Stomach (tissue), 9 donors: ENCODE data around the gene COPS9. TPM values are rescaled to one million over a fixed set of nuclear protein-coding genes. Genes with fewer than 3 reads are reported as not detected.

Experiments used
- DNase-seq, 2 donors: peaks; one replicate each; pipeline versions ENCODE4 v3.0.0 to v3.0.0-alpha.2; 2013 to 2019
- H3K27ac ChIP-seq, 5 donors: fragments of 200-600 bp in 4 of 5; sonication (generic) in 4 of 5; one replicate each; pipeline ENCODE4 v1.5.1; 2013 to 2019; ENCODE audit warnings: mild to moderate bottlenecking in 1 of 5, moderate library complexity in 1 of 5
- H3K27me3 ChIP-seq, 3 donors: fragments of 200-600 bp; sonication (generic); one replicate each; pipeline ENCODE4 v1.5.1; 2017 to 2019; ENCODE audit warnings: mixed run types in 1 of 3
- H3K36me3 ChIP-seq, 4 donors: fragments of 200-600 bp; sonication (generic); 1 replicate in 3 of 4; 2 replicates in 1 of 4; pipeline ENCODE4 v1.5.1; 2016 to 2019
- H3K4me1 ChIP-seq, 4 donors: fragments of 200-600 bp; sonication (generic); one replicate each; pipeline ENCODE4 v1.5.1; 2016 to 2019
- H3K4me3 ChIP-seq, 4 donors: fragments of 200-600 bp; sonication (generic) in 3 of 4; one replicate each; pipeline ENCODE4 v1.5.1; 2016 to 2019; ENCODE audit warnings: mild to moderate bottlenecking in 1 of 4
- H3K9me3 ChIP-seq, 4 donors: fragments of 200-600 bp; sonication (generic); one replicate each; pipeline ENCODE4 v1.5.1; 2016 to 2019
- CTCF ChIP-seq, 7 experiments: fragments of 450-650 bp in 4 of 7; fragments of 200-600 bp in 3 of 7; sonication (generic) in 3 of 7; IDR thresholded peaks; one replicate each; pipeline ENCODE4 v1.5.1; 2016 to 2019; ENCODE audit warnings: antibody characterized with exemption in 7 of 7, control low read depth in 2 of 7, mild to moderate bottlenecking in 1 of 7
- EP300 ChIP-seq: sonication (generic); formaldehyde crosslinking; IDR thresholded peaks from one replicate; pipeline ENCODE4 v1.6.1; 2017; ENCODE audit warnings: antibody characterized with exemption
- POLR2A ChIP-seq, 4 donors: fragments of 450-650 bp; IDR thresholded peaks; one replicate each; pipeline ENCODE4 v1.6.1; 2016; ENCODE audit warnings: antibody characterized with exemption in 4 of 4, control low read depth in 2 of 4, mild to moderate bottlenecking in 1 of 4, moderate library complexity in 1 of 4
- POLR2AphosphoS5 ChIP-seq, 3 donors: sonication (generic); formaldehyde crosslinking; IDR thresholded peaks; one replicate each; pipeline ENCODE4 v1.6.1; 2016; ENCODE audit warnings: antibody characterized with exemption in 3 of 3
- WGBS, 5 donors: extraction: QIAGEN DNeasy Blood & Tissue Kit in 3 of 5; methylation state at CpG; one replicate each; pipeline versions ENCODE4 v1.1.5 to v1.1.7; 2013 to 2018; 5-methylcytosine and 5-hydroxymethylcytosine counted together
- intact Hi-C: fragments of 100-400 bp; cut with DNase I; formaldehyde crosslinking; loops from one replicate; pipeline ENCODE4 v1.15.1; 2023; ENCODE audit warnings: low total_unique reads
- polyA plus RNA-seq, 3 donors: library from polyadenylated mRNA; stranded (reverse); fragments of 200-250 nt; gene quantifications; one replicate each; pipeline ENCODE4 v1.2.3, GENCODE V29; 2013
- total RNA-seq, 5 donors: library from RNA; depleted of rRNA; stranded (reverse); fragments of >200 nt; gene quantifications; one replicate each; pipeline versions ENCODE4 v1.1.0 to v1.2.3, GENCODE V29; 2014 to 2016
- donor health status: healthy with polysubstance abuse.
- donor health status: Bipolar disorder and iron deficiency.
- donor health status: healthy.

Gene COPS9
- total and polyA plus RNA-seq, 8 donors = 40.6 to 582 (median 136) TPM

GRCh38 chr2:240146141-240146561 is 10.0 kb upstream of the COPS9 start:
- H3K27me3 ChIP-seq = peaks cover 0 to 76% (median 38%) of the 10 kb centered on the region in 3 donors
- no peak for DNase-seq
- H3K9me3 ChIP-seq = no peaks in the 10 kb centered on the region
- intact Hi-C loops = loop anchor here (10.0 kb wide), 1 partner anchor 1111 kb away; no protein-coding TSS in a partner anchor
- 36 to 46% (median 40%) methylated on average over 10 of the region's 10 CpGs for WGBS, 5 donors
- no peaks in the 10 kb centered on the region for H3K36me3 ChIP-seq
- H3K4me3 ChIP-seq = no peak overlapping the region
- TF ChIP-seq CTCF (IDR thresholded peaks at IDR 0.05) = no peak
- H3K4me1 ChIP-seq = peaks cover 0 to 7% (median 6%) of the 10 kb centered on the region in 4 donors
- no peak overlapping the region for H3K27ac ChIP-seq

GRCh38 chr2:240145461-240145860 is 9.4 kb upstream of the COPS9 start:
- no peaks in the 10 kb centered on the region for H3K36me3 ChIP-seq
- intact Hi-C loops = loop anchor here (10.0 kb wide), 1 partner anchor 1111 kb away; no protein-coding TSS in a partner anchor
- no peak for DNase-seq

GRCh38 chr2:240144649-240145261 is 8.7 kb upstream of the COPS9 start:
- Histone ChIP-seq H3K4me1 (peaks cover 0 to 7% (median 6%) of the 10 kb centered on the region in 4 donors), H3K9me3 (no peaks in the 10 kb centered on the region), H3K36me3 (no peaks in the 10 kb centered on the region), H3K27ac (no peak overlapping the region), H3K27me3 (peaks cover 0 to 66% (median 34%) of the 10 kb centered on the region in 3 donors), H3K4me3 (no peak overlapping the region)
- no peak for DNase-seq
- TF ChIP-seq POLR2AphosphoS5 (IDR thresholded peaks at IDR 0.05) = no peak
- TF ChIP-seq CTCF (IDR thresholded peaks at IDR 0.05) = no peak
- no peak for TF ChIP-seq EP300
- TF ChIP-seq POLR2A (IDR thresholded peaks at IDR 0.05) = no peak
- intact Hi-C loops = loop anchor here (5.0 to 10.0 kb wide), 2 partner anchors 87 to 1110 kb away; no protein-coding TSS in a partner anchor
- 74 to 83% (median 77%) methylated on average over 17 to 20 of the region's 20 CpGs for WGBS, 5 donors

More at GRCh38 chr2:240145461-240145860, 9.4 kb upstream of the COPS9 start:
- Histone ChIP-seq H3K27me3 (peaks cover 0 to 73% (median 41%) of the 10 kb centered on the region in 3 donors), H3K27ac (no peak overlapping the region), H3K4me3 (no peak overlapping the region), H3K4me1 (peaks cover 0 to 7% (median 6%) of the 10 kb centered on the region in 4 donors), H3K9me3 (no peaks in the 10 kb centered on the region)
- no peak for TF ChIP-seq POLR2AphosphoS5 (IDR thresholded peaks at IDR 0.05)
- WGBS, 5 donors = 58 to 68% (median 63%) methylated on average over 13 of the region's 13 CpGs

- intact Hi-C loops = loop anchor here (5.0 to 10.0 kb wide), 2 partner anchors 87 to 1109 kb away; no protein-coding TSS in a partner anchor
- Histone ChIP-seq H3K27me3 (peaks cover 0 to 58% (median 34%) of the 10 kb centered on the region in 3 donors), H3K4me3 (no peak overlapping the region), H3K9me3 (no peaks in the 10 kb centered on the region), H3K4me1 (peaks cover 0 to 7% (median 6%) of the 10 kb centered on the region in 4 donors), H3K36me3 (no peaks in the 10 kb centered on the region), H3K27ac (no peak overlapping the region)
- DNase-seq = peak; percentile 73 to 87
- WGBS, 5 donors = 42 to 56% (median 43%) methylated on average over 19 to 36 of the region's 36 CpGs
- peak in 5 of 7 experiments; percentile 65 to 96 (median 93) for TF ChIP-seq CTCF (IDR thresholded peaks at IDR 0.05)
- no peak for TF ChIP-seq POLR2AphosphoS5 (IDR thresholded peaks at IDR 0.05)
These were observed 7.9 kb upstream of the COPS9 start for GRCh38 chr2:240143801-240144648.
